OCI-LY7 (cell line): ENCODE measurements around the gene RELN. TPM values are rescaled to one million over a fixed set of nuclear protein-coding genes. Genes with fewer than 3 reads are reported as not detected.

Experiments used
- BruUV-seq: library from RNA; stranded (reverse); fragments of 400-500 nt; replicated peaks from 2 replicates; lab custom pipeline; 2021; lab: Mats Ljungman, UMichigan
- CTCF ChIA-PET: fragments of 300-600 bp; sonication (Branson Sonifier 250); formaldehyde crosslinking; loops from one replicate; lab custom pipeline; 2022; ENCODE audit warnings: antibody characterized with exemption; ENCODE audit not compliant: unreplicated experiment; lab: Charles Lee
- POLR2A ChIA-PET: fragments of 300-600 bp; sonication (Branson Sonifier 250); formaldehyde crosslinking; loops from one replicate; lab custom pipeline; 2022; ENCODE audit warnings: antibody characterized with exemption; lab: Charles Lee
- DNase-seq: peaks from one replicate; pipeline ENCODE4 v3.0.0-alpha.2; 2015; ENCODE audit warnings: low spot score
- H2AFZ ChIP-seq: fragments of 200-600 bp; sonication (generic), shearing (Covaris generic); 2 replicates; pipeline ENCODE4 v1.6.1; 2014; ENCODE audit warnings: mild to moderate bottlenecking, antibody characterized with exemption, low read length, moderate library complexity
- H3K27ac ChIP-seq: fragments of 200-600 bp; sonication (generic); 2 replicates; pipeline ENCODE4 v1.5.1; 2014; ENCODE audit warnings: mixed run types, low read depth, mild to moderate bottlenecking, moderate library complexity, low read length, inconsistent platforms; ENCODE audit not compliant: poor library complexity, severe bottlenecking
- H3K36me3 ChIP-seq: fragments of 200-600 bp; sonication (generic); 2 replicates; pipeline ENCODE4 v1.6.1; 2014; ENCODE audit warnings: mild to moderate bottlenecking, antibody characterized with exemption, low read length, moderate library complexity, mixed read lengths; ENCODE audit not compliant: insufficient read depth
- H3K4me1 ChIP-seq: fragments of 200-600 bp; sonication (generic); 2 replicates; pipeline ENCODE4 v1.5.1; 2014; ENCODE audit warnings: mild to moderate bottlenecking, low read length; ENCODE audit not compliant: insufficient read depth, poor library complexity, severe bottlenecking
- H3K4me2 ChIP-seq: fragments of 200-600 bp; sonication (generic); 2 replicates; pipeline ENCODE4 v1.6.1; 2014; ENCODE audit warnings: mild to moderate bottlenecking, low read length
- H3K4me3 ChIP-seq: fragments of 200-600 bp; sonication (generic); 2 replicates; pipeline ENCODE4 v1.5.1; 2014; ENCODE audit warnings: mild to moderate bottlenecking, low read depth, low read length; ENCODE audit not compliant: poor library complexity, severe bottlenecking
- H3K79me2 ChIP-seq: fragments of 200-600 bp; sonication (generic); 2 replicates; pipeline ENCODE4 v1.6.1; 2016; ENCODE audit warnings: low read depth, mild to moderate bottlenecking, low read length, moderate library complexity, mixed read lengths; ENCODE audit not compliant: insufficient read depth
- H3K9me2 ChIP-seq: fragments of 200-600 bp; sonication (generic); 2 replicates; pipeline ENCODE4 v1.6.1; 2016; ENCODE audit warnings: mild to moderate bottlenecking, low read length, mixed read lengths; ENCODE audit not compliant: insufficient read depth
- H3K9me3 ChIP-seq: fragments of 200-600 bp; sonication (generic); 2 replicates; pipeline ENCODE4 v1.6.1; 2014; ENCODE audit warnings: mild to moderate bottlenecking, mixed run types, low read length, mixed read lengths
- H4K20me1 ChIP-seq: fragments of 200-600 bp; sonication (generic); 2 replicates; pipeline ENCODE4 v1.6.1; 2014; ENCODE audit warnings: mild to moderate bottlenecking, antibody characterized with exemption, low read length, moderate library complexity, mixed read lengths; ENCODE audit not compliant: insufficient read depth
- EZH2phosphoT487 ChIP-seq: fragments of 200-600 bp; sonication (generic); IDR thresholded peaks from 2 replicates; pipeline ENCODE4 v1.6.1; 2018; ENCODE audit warnings: low read depth, borderline replicate concordance, mild to moderate bottlenecking, mixed run types, antibody characterized with exemption, low read length, moderate library complexity, mixed read lengths
- intact Hi-C: fragments of 100-400 bp; cut with micrococcal nuclease; formaldehyde crosslinking; loops from one replicate; pipeline ENCODE4 v1.10.0; 2022; ENCODE audit not compliant: unreplicated experiment
- total RNA-seq, 2 experiments: library from RNA; depleted of rRNA in 1 of 2; stranded (reverse); fragments of >200 nt in 1 of 2; shearing (Covaris generic) in 1 of 2; gene quantifications; 2 replicates each; pipeline ENCODE4 v1.2.3, GENCODE V29; 2014 to 2022
- TF ChIP-seq, protein P1 (sequence below): fragments of 200-600 bp; sonication (generic); conservative IDR thresholded peaks from 2 replicates; pipeline ENCODE4 v1.5.1; 2014; ENCODE audit warnings: mild to moderate bottlenecking, antibody characterized with exemption, low read length, moderate library complexity, mixed read lengths

Gene RELN
- total RNA-seq, 2 experiments from 2014 or later, result not detected

DNA sequence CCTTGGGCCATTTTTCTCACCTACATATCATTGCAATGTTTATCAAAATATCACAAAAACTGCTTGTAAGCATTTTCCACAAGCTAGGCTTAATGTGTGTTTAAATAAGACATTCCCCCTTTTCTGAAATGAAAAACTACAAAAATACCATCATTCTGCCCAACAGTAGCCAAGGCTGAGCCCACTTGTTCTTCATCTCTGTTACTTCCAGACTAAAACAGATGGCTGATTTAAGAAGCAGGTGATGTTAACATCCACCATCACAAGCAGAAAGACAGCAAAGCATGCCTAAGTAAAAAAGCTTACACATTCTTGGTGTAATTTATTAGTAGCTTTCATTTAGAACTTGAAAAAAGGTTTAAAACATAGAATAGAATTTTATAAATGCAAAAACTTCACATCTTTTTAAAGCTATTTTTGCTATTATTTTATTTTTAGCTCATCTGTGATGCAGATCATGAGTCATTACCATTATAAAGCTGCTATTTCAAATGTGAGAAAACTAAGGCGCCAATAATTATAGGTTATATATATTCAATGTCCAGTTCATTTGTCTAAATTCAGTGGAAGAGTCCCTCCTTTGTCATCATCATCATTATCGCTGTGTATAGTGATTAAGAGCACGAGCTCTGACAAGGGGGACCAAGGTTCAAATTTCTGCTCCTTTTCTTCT is 109.4 kb downstream of the RELN start:
- CTCF ChIA-PET, result no interaction called here
- H4K20me1 ChIP-seq, result no peaks in the 10 kb centered on the region
- no peaks in the 10 kb centered on the region for H3K9me3 ChIP-seq
- DNase-seq, result no peak
- no peaks in the 10 kb centered on the region for H3K9me2 ChIP-seq
- H3K4me3 ChIP-seq, result no peak overlapping the region
- POLR2A ChIA-PET, result interaction anchor here (0.9 kb wide), 1 partner anchor 10 kb away, joined by 4 read pairs; no protein-coding TSS in a partner anchor
- H3K27ac ChIP-seq, result no peak overlapping the region
- intact Hi-C loops, result no loop called here
- TF ChIP-seq, protein P1, sequence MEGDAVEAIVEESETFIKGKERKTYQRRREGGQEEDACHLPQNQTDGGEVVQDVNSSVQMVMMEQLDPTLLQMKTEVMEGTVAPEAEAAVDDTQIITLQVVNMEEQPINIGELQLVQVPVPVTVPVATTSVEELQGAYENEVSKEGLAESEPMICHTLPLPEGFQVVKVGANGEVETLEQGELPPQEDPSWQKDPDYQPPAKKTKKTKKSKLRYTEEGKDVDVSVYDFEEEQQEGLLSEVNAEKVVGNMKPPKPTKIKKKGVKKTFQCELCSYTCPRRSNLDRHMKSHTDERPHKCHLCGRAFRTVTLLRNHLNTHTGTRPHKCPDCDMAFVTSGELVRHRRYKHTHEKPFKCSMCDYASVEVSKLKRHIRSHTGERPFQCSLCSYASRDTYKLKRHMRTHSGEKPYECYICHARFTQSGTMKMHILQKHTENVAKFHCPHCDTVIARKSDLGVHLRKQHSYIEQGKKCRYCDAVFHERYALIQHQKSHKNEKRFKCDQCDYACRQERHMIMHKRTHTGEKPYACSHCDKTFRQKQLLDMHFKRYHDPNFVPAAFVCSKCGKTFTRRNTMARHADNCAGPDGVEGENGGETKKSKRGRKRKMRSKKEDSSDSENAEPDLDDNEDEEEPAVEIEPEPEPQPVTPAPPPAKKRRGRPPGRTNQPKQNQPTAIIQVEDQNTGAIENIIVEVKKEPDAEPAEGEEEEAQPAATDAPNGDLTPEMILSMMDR, result no peak
- TF ChIP-seq EZH2phosphoT487, result no peak
- no peak overlapping the region for H2AFZ ChIP-seq
- no TSS peak for BruUV-seq
- H3K36me3 ChIP-seq, result no peaks in the 10 kb centered on the region
- no peaks in the 10 kb centered on the region for H3K4me1 ChIP-seq
- no peak overlapping the region for H3K4me2 ChIP-seq
- H3K79me2 ChIP-seq, result no peaks in the 10 kb centered on the region

DNA sequence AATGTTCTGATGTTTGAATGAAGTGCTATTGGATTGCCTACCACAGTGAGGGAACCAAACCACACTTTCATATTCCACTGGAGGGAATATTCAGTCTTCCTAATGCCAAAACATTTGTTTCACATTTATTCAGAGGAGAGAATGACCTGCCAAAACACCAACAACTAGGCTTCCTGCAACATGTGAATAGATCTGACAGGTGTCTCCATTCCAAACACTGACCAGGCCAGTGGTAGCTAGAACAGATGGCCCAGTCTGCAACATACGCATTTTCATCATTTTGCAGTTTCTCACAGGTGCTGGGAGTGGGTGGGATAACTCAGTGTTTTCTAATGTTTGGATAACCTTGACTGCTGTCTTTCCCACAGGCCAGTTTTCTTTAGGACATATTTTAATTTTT is 110.0 kb downstream of the RELN start:
- no peak overlapping the region for H3K4me2 ChIP-seq
- TF ChIP-seq, protein P1, result no peak
- no peak for TF ChIP-seq EZH2phosphoT487
- no peak overlapping the region for H3K27ac ChIP-seq
- H3K9me3 ChIP-seq, result no peaks in the 10 kb centered on the region
- intact Hi-C loops, result no loop called here
- no TSS peak for BruUV-seq
- H3K9me2 ChIP-seq, result no peaks in the 10 kb centered on the region
- no peak for DNase-seq
- H4K20me1 ChIP-seq, result no peaks in the 10 kb centered on the region
- H3K4me3 ChIP-seq, result no peak overlapping the region
- H3K4me1 ChIP-seq, result no peaks in the 10 kb centered on the region
- ChIA-PET POLR2A (no interaction called here), CTCF (no interaction called here)
- no peak overlapping the region for H2AFZ ChIP-seq
- H3K79me2 ChIP-seq, result no peaks in the 10 kb centered on the region
- no peaks in the 10 kb centered on the region for H3K36me3 ChIP-seq

GRCh38 chr7:103877565-103877964 is 111.9 kb downstream of the RELN start:
- Histone ChIP-seq H4K20me1 (no peaks in the 10 kb centered on the region), H3K27ac (no peak overlapping the region), H3K36me3 (no peaks in the 10 kb centered on the region), H3K79me2 (no peaks in the 10 kb centered on the region), H3K9me3 (no peaks in the 10 kb centered on the region), H3K4me1 (no peaks in the 10 kb centered on the region), H2AFZ (no peak overlapping the region), H3K4me2 (no peak overlapping the region), H3K4me3 (no peak overlapping the region), H3K9me2 (no peaks in the 10 kb centered on the region)
- no peak for DNase-seq
- no peak for TF ChIP-seq EZH2phosphoT487
- TF ChIP-seq, protein P1, result no peak
- BruUV-seq, result no TSS peak
- ChIA-PET POLR2A (interaction anchor here (0.6 kb wide), 1 partner anchor 194 kb away, joined by 3 read pairs; no protein-coding TSS in a partner anchor), CTCF (no interaction called here)
- intact Hi-C loops, result no loop called here
